Mesenchymal stem cell (in vitro differentiated cells and primary cell): ENCODE data around the gene SNUPN.
"Not testable (repeated sequence)": the region's sequence is repeated elsewhere in the genome, so short reads cannot be mapped to it uniquely, and the experiment has no call there.

Source experiments
- DNase-seq: peaks from one replicate; pipeline ENCODE4 v3.0.0-alpha.2; 2013
- H2AFZ ChIP-seq: one replicate; pipeline ENCODE4 v1.6.1; 2013; ENCODE audit warnings: low read depth, mild to moderate bottlenecking, control low read depth, inconsistent platforms, low read length, moderate library complexity
- H2AK5ac ChIP-seq: 2 replicates; pipeline ENCODE4 v1.6.1; 2013; ENCODE audit warnings: low read length, moderate library complexity, mild to moderate bottlenecking, inconsistent platforms; ENCODE audit not compliant: severe bottlenecking
- H2BK120ac ChIP-seq: one replicate; pipeline ENCODE4 v1.6.1; 2013; ENCODE audit warnings: low read depth, mild to moderate bottlenecking, inconsistent platforms, low read length, moderate library complexity
- H2BK12ac ChIP-seq, 2 experiments: one replicate each; pipeline ENCODE4 v1.6.1; 2013; ENCODE audit warnings: inconsistent platforms in 2 of 2, low read length in 2 of 2, mild to moderate bottlenecking in 2 of 2, moderate library complexity in 2 of 2, control low read depth in 1 of 2
- H2BK15ac ChIP-seq: one replicate; pipeline ENCODE4 v1.6.1; 2013; ENCODE audit warnings: mild to moderate bottlenecking, low read depth, inconsistent platforms; ENCODE audit not compliant: poor library complexity, severe bottlenecking
- H2BK5ac ChIP-seq: 2 replicates; pipeline ENCODE4 v1.6.1; 2013; ENCODE audit warnings: low read depth, mild to moderate bottlenecking, low read length, control low read depth, inconsistent platforms; ENCODE audit not compliant: poor library complexity, severe bottlenecking
- H3K14ac ChIP-seq, 2 experiments: one replicate each; pipeline ENCODE4 v1.6.1; 2013; ENCODE audit warnings: inconsistent platforms in 2 of 2, low read length in 2 of 2, control low read depth in 1 of 2, mild to moderate bottlenecking in 1 of 2, moderate library complexity in 1 of 2
- H3K18ac ChIP-seq, 2 experiments: one replicate each; pipeline ENCODE4 v1.6.1; 2013; ENCODE audit warnings: inconsistent platforms in 2 of 2, low read length in 2 of 2, control low read depth in 1 of 2, low read depth in 1 of 2, mild to moderate bottlenecking in 1 of 2
- H3K23ac ChIP-seq, 2 experiments: one replicate each; pipeline ENCODE4 v1.6.1; 2013; ENCODE audit warnings: inconsistent platforms in 2 of 2, low read length in 2 of 2, mild to moderate bottlenecking in 2 of 2, moderate library complexity in 2 of 2, control low read depth in 1 of 2
- H3K27ac ChIP-seq: 2 replicates; pipeline ENCODE4 v1.5.1; 2013; ENCODE audit warnings: mild to moderate bottlenecking, moderate library complexity, low read length, control low read depth, inconsistent platforms; ENCODE audit not compliant: poor library complexity, severe bottlenecking
- H3K27me3 ChIP-seq, 2 experiments: 2 replicates each; pipeline versions ENCODE4 v1.6.1 to v1.7.0; 2013; ENCODE audit warnings: low read length in 2 of 2, mild to moderate bottlenecking in 2 of 2, moderate library complexity in 2 of 2, control low read depth in 1 of 2, inconsistent platforms in 1 of 2; ENCODE audit not compliant: control insufficient read depth in 1 of 2, insufficient read depth in 1 of 2
- H3K36me3 ChIP-seq, 2 experiments: 2 replicates each; pipeline versions ENCODE4 v1.6.1 to v1.7.0; 2013; ENCODE audit warnings: low read length in 2 of 2, control low read depth in 1 of 2, inconsistent platforms in 1 of 2, low read depth in 1 of 2, mild to moderate bottlenecking in 1 of 2; ENCODE audit not compliant: insufficient read depth in 2 of 2, control insufficient read depth in 1 of 2
- H3K4ac ChIP-seq, 2 experiments: one replicate each; pipeline ENCODE4 v1.6.1; 2013; ENCODE audit warnings: inconsistent platforms in 2 of 2, low read length in 2 of 2, mild to moderate bottlenecking in 2 of 2, moderate library complexity in 2 of 2, control low read depth in 1 of 2, low read depth in 1 of 2
- H3K4me1 ChIP-seq: 2 replicates; pipeline ENCODE4 v1.6.1; 2013; ENCODE audit warnings: low read depth, low read length, control low read depth; ENCODE audit not compliant: control insufficient read depth, insufficient read depth
- H3K4me2 ChIP-seq: 2 replicates; pipeline ENCODE4 v1.6.1; 2013; ENCODE audit warnings: low read length, mild to moderate bottlenecking, inconsistent platforms; ENCODE audit not compliant: poor library complexity, severe bottlenecking
- H3K4me3 ChIP-seq, 2 experiments: 2 replicates each; pipeline versions ENCODE4 v1.5.1 to v1.7.0; 2013; ENCODE audit warnings: low read length in 2 of 2, mild to moderate bottlenecking in 2 of 2, control low read depth in 1 of 2, low read depth in 1 of 2; ENCODE audit not compliant: insufficient read depth in 1 of 2
- H3K79me1 ChIP-seq: replicated peaks from 2 replicates; pipeline ENCODE4 v1.6.1; 2013; ENCODE audit warnings: mild to moderate bottlenecking, control low read depth, low read length, inconsistent platforms; ENCODE audit not compliant: poor library complexity, severe bottlenecking
- H3K9ac ChIP-seq: 2 replicates; pipeline ENCODE4 v1.7.0; 2013; ENCODE audit warnings: mild to moderate bottlenecking, low read length, moderate library complexity
- H3K9me3 ChIP-seq: 2 replicates; pipeline ENCODE4 v1.7.0; 2013; ENCODE audit warnings: mild to moderate bottlenecking, low read length; ENCODE audit not compliant: control insufficient read depth
- H4K8ac ChIP-seq: one replicate; pipeline ENCODE4 v1.6.1; 2013; ENCODE audit warnings: inconsistent platforms, mild to moderate bottlenecking, low read length, moderate library complexity
- H4K91ac ChIP-seq: one replicate; pipeline ENCODE4 v1.6.1; 2013; ENCODE audit warnings: mild to moderate bottlenecking, low read length, inconsistent platforms
- WGBS: methylation state at CpG from one replicate; pipeline ENCODE4 v1.1.7; 2013; ENCODE audit warnings: mixed read lengths; 5-methylcytosine and 5-hydroxymethylcytosine counted together

The SNUPN gene

GRCh38 chr15:75583701-75584100, 41.8 kb downstream of the SNUPN start:
- no peak overlapping the region for H3K14ac ChIP-seq
- H4K8ac ChIP-seq = no peak overlapping the region
- H3K9me3 ChIP-seq = no peaks in the 10 kb centered on the region
- no peak overlapping the region for H3K27ac ChIP-seq
- no peak overlapping the region for H3K23ac ChIP-seq
- no peak overlapping the region for H4K91ac ChIP-seq
- H2BK12ac ChIP-seq = no peak overlapping the region
- peaks cover 2% of the 10 kb centered on the region for H3K79me1 ChIP-seq
- no peak overlapping the region for H2BK120ac ChIP-seq
- H2BK5ac ChIP-seq = no peak overlapping the region
- H3K18ac ChIP-seq = peak overlapping the region in 1 of 2 experiments; percentile 9
- 92% methylated on average over 2 of the region's 5 CpGs for WGBS
- no peak overlapping the region for H2AFZ ChIP-seq
- no peak overlapping the region for H3K4me2 ChIP-seq
- peaks cover 0 to 7% of the 10 kb centered on the region in 2 experiments for H3K36me3 ChIP-seq
- no peak overlapping the region for H3K4me3 ChIP-seq
- H3K9ac ChIP-seq = peak overlapping the region; percentile 33
- H2BK15ac ChIP-seq = no peak overlapping the region
- no peak overlapping the region for H3K4ac ChIP-seq
- H2AK5ac ChIP-seq = no peak overlapping the region
- H3K4me1 ChIP-seq = peaks cover 4% of the 10 kb centered on the region
- H3K27me3 ChIP-seq = no peaks in the 10 kb centered on the region
- DNase-seq = no peak

GRCh38 chr15:75582943-75583342, 42.6 kb downstream of the SNUPN start:
- not testable (repeated sequence) for H3K9ac ChIP-seq, H3K27me3 ChIP-seq, H3K23ac ChIP-seq, H2BK120ac ChIP-seq, H2AFZ ChIP-seq, H4K8ac ChIP-seq, H3K4ac ChIP-seq, H3K9me3 ChIP-seq, H3K27ac ChIP-seq, H2AK5ac ChIP-seq, DNase-seq, H2BK15ac ChIP-seq, H3K4me2 ChIP-seq, H4K91ac ChIP-seq, H3K4me3 ChIP-seq, H3K14ac ChIP-seq, H3K36me3 ChIP-seq, H2BK12ac ChIP-seq, H3K18ac ChIP-seq, H2BK5ac ChIP-seq, H3K4me1 ChIP-seq, H3K79me1 ChIP-seq
- 89% methylated on average over 3 of the region's 5 CpGs for WGBS

- Histone ChIP-seq H3K4ac (peak within 1 kb of the TSS; percentile 94 to 99), H3K4me1 (peaks cover 4% of the 10 kb centered on the region), H2BK12ac (peak within 1 kb of the TSS; percentile 78 to 89), H2AFZ (peak within 1 kb of the TSS; percentile 81), H2BK5ac (peak within 1 kb of the TSS; percentile 86), H2BK120ac (peak within 1 kb of the TSS; percentile 97), H3K9ac (peak within 1 kb of the TSS; percentile 96), H2BK15ac (peak within 1 kb of the TSS; percentile 97), H3K9me3 (no peaks in the 10 kb centered on the region), H3K79me1 (peaks cover 2% of the 10 kb centered on the region), H3K27me3 (no peaks in the 10 kb centered on the region), H3K36me3 (peaks cover 0 to 5% of the 10 kb centered on the region in 2 experiments), H3K14ac (peak within 1 kb of the TSS; percentile 92 to 96), H2AK5ac (peak within 1 kb of the TSS; percentile 82), H4K8ac (peak within 1 kb of the TSS; percentile 89), H3K4me3 (peak within 1 kb of the TSS; percentile 94 to 96), H3K4me2 (peak within 1 kb of the TSS; percentile 52), H3K27ac (peak within 1 kb of the TSS; percentile 75), H3K18ac (peak within 1 kb of the TSS; percentile 92 to 99), H3K23ac (peak within 1 kb of the TSS; percentile 79 to 97), H4K91ac (peak within 1 kb of the TSS; percentile 94)
- WGBS = 3% methylated on average over 56 of the region's 78 CpGs
- peak; percentile 91 for DNase-seq
Observed at GRCh38 chr15:75578948-75579920, 46.3 kb downstream of the SNUPN start, which contains the start of gene PTPN9. TSS of gene PTPN9 (minus strand) at chr15:75579315. CDS start at chr15:75578776, 539 bp downstream.
